GM19023 (cell line): ENCODE measurements around the gene TACSTD2.
"Not testable (repeated sequence)": the region's sequence is repeated elsewhere in the genome, so short reads cannot be mapped to it uniquely, and the experiment has no call there.

Source experiments
- ATAC-seq: cut with Tn5 transposase; IDR thresholded peaks from one replicate; pipeline ENCODE4 v1.9.1; 2021; ENCODE audit warnings: mild to moderate bottlenecking, moderate library complexity; ENCODE audit not compliant: unreplicated experiment

TACSTD2 gene

GRCh38 chr1:58568271-58568860 lies 8.7 kb downstream of the TACSTD2 start:
- ATAC-seq, result no peak

- ATAC-seq, result no peak
These were observed 10.7 kb downstream of the TACSTD2 start for GRCh38 chr1:58566339-58566738.

GRCh38 chr1:58563715-58564114 lies 13.3 kb downstream of the TACSTD2 start:
- ATAC-seq, result not testable (repeated sequence)

GRCh38 chr1:58561633-58562032 lies 15.4 kb downstream of the TACSTD2 start:
- ATAC-seq, result no peak

GRCh38 chr1:58555393-58555792 lies 21.7 kb downstream of the TACSTD2 start:
- ATAC-seq, result no peak

GRCh38 chr1:58551186-58552140 lies 25.6 kb downstream of the TACSTD2 start:
- ATAC-seq, result no peak

GRCh38 chr1:58549291-58549690 lies 27.8 kb downstream of the TACSTD2 start:
- ATAC-seq, result not testable (repeated sequence)

- ATAC-seq, result no peak
These were observed 28.7 kb downstream of the TACSTD2 start for GRCh38 chr1:58548371-58548770.

- ATAC-seq, result peak; percentile 95
These were observed 30.3 kb downstream of the TACSTD2 start, which contains the start of gene OMA1 for GRCh38 chr1:58546520-58547308. TSS of gene OMA1 (minus strand) at chr1:58546726. CDS start at chr1:58539294, 7,432 bp downstream.

- ATAC-seq, result peak; percentile 70
These were observed 31.2 kb downstream of the TACSTD2 start for GRCh38 chr1:58545591-58546519.

- ATAC-seq, result no peak
These were observed 33.8 kb downstream of the TACSTD2 start for GRCh38 chr1:58543260-58543659.

GRCh38 chr1:58539553-58539952 lies 37.5 kb downstream of the TACSTD2 start:
- no peak for ATAC-seq

GRCh38 chr1:58538821-58539220 lies 38.2 kb downstream of the TACSTD2 start:
- no peak for ATAC-seq

GRCh38 chr1:58531842-58532241 lies 45.2 kb downstream of the TACSTD2 start:
- not testable (repeated sequence) for ATAC-seq

GRCh38 chr1:58529284-58529683 lies 47.8 kb downstream of the TACSTD2 start:
- no peak for ATAC-seq

GRCh38 chr1:58528518-58528917 lies 48.5 kb downstream of the TACSTD2 start:
- ATAC-seq, result no peak
